DND-41 (cell line): ENCODE results near the gene TSPAN11.

Experiments used
- ATAC-seq: fragments of 200-7000 bp; cut with Tn5 transposase; 3 replicates; pipeline ENCODE4 v1.9.1; 2021; ENCODE audit warnings: low read depth; ENCODE audit not compliant: insufficient read depth
- DNase-seq: peaks from one replicate; pipeline ENCODE4 v3.0.0-alpha.2; 2020
- H2AFZ ChIP-seq: 2 replicates; pipeline ENCODE4 v1.6.0; 2012; ENCODE audit warnings: low read depth, low read length
- H3K27ac ChIP-seq: 2 replicates; pipeline ENCODE4 v1.5.1; 2012; ENCODE audit warnings: low read length, inconsistent platforms
- H3K27me3 ChIP-seq: fragments of 200-600 bp; sonication (generic); 2 replicates; pipeline ENCODE4 v1.6.0; 2012; ENCODE audit warnings: low read length, mild to moderate bottlenecking, inconsistent platforms; ENCODE audit not compliant: insufficient read depth, poor library complexity
- H3K36me3 ChIP-seq: 2 replicates; pipeline ENCODE4 v1.5.1; 2012; ENCODE audit warnings: low read length, inconsistent platforms; ENCODE audit not compliant: insufficient read depth
- H3K4me1 ChIP-seq: 2 replicates; pipeline ENCODE4 v1.5.1; 2012; ENCODE audit warnings: mild to moderate bottlenecking, low read length; ENCODE audit not compliant: insufficient read depth
- H3K4me2 ChIP-seq: 2 replicates; pipeline ENCODE4 v1.6.0; 2012; ENCODE audit warnings: mild to moderate bottlenecking, moderate library complexity, low read length, inconsistent platforms; ENCODE audit not compliant: insufficient read depth
- H3K4me3 ChIP-seq, 2 experiments: fragments of 200-600 bp in 1 of 2; shearing (Covaris generic) in 1 of 2; 2 replicates each; pipeline ENCODE4 v1.5.1; 2012 to 2016; ENCODE audit warnings: inconsistent platforms in 2 of 2, low read length in 2 of 2, mild to moderate bottlenecking in 2 of 2, low read depth in 1 of 2, moderate library complexity in 1 of 2
- H3K79me2 ChIP-seq: 2 replicates; pipeline ENCODE4 v1.6.0; 2012; ENCODE audit warnings: low read length, inconsistent platforms; ENCODE audit not compliant: insufficient read depth
- H3K9ac ChIP-seq: 2 replicates; pipeline ENCODE4 v1.6.0; 2012; ENCODE audit warnings: low read depth, mild to moderate bottlenecking, inconsistent platforms, low read length, moderate library complexity
- H3K9me3 ChIP-seq: 2 replicates; pipeline ENCODE4 v1.5.1; 2012; ENCODE audit warnings: low read length, moderate library complexity, mild to moderate bottlenecking, inconsistent platforms; ENCODE audit not compliant: insufficient read depth, severe bottlenecking
- H4K20me1 ChIP-seq: 2 replicates; pipeline ENCODE4 v1.6.0; 2012; ENCODE audit warnings: low read length; ENCODE audit not compliant: insufficient read depth
- CTCF ChIP-seq: IDR thresholded peaks from 2 replicates; pipeline ENCODE4 v1.5.1; 2012; ENCODE audit warnings: borderline replicate concordance, low read length, moderate library complexity, mild to moderate bottlenecking; ENCODE audit not compliant: poor library complexity, severe bottlenecking; ENCODE audit errors: extremely low read depth
- EZH2 ChIP-seq: IDR thresholded peaks from 3 replicates; pipeline ENCODE4 v1.6.1; 2012; ENCODE audit warnings: borderline replicate concordance, low read depth, mild to moderate bottlenecking, moderate library complexity, low read length, inconsistent platforms; ENCODE audit not compliant: severe bottlenecking

TSPAN11 gene

GRCh38 chr12:30896461-30896860 lies 30.1 kb upstream of the TSPAN11 start:
- Histone ChIP-seq H3K79me2 (no peaks in the 10 kb centered on the region), H3K9ac (no peak overlapping the region), H3K27me3 (peaks cover 6% of the 10 kb centered on the region), H3K27ac (no peak overlapping the region), H3K4me2 (no peak overlapping the region), H2AFZ (no peak overlapping the region), H3K4me3 (no peak overlapping the region), H3K36me3 (no peaks in the 10 kb centered on the region), H3K9me3 (no peaks in the 10 kb centered on the region), H3K4me1 (no peaks in the 10 kb centered on the region), H4K20me1 (no peaks in the 10 kb centered on the region)
- TF ChIP-seq CTCF = no peak
- TF ChIP-seq EZH2 = no peak
- no peak for DNase-seq
- ATAC-seq = no peak

- Histone ChIP-seq H3K4me1 (no peaks in the 10 kb centered on the region), H3K27ac (no peak overlapping the region), H4K20me1 (no peaks in the 10 kb centered on the region), H3K36me3 (no peaks in the 10 kb centered on the region), H3K9ac (no peak overlapping the region), H3K79me2 (no peaks in the 10 kb centered on the region), H3K9me3 (no peaks in the 10 kb centered on the region), H3K4me3 (no peak overlapping the region), H3K27me3 (peaks cover 6% of the 10 kb centered on the region), H3K4me2 (no peak overlapping the region), H2AFZ (no peak overlapping the region)
- DNase-seq (no peak), ATAC-seq (no peak)
- TF ChIP-seq EZH2 (no peak), CTCF (no peak)
Measured at GRCh38 chr12:30898846-30899245, 27.7 kb upstream of the TSPAN11 start.

GRCh38 chr12:30900351-30900750 lies 26.2 kb upstream of the TSPAN11 start:
- Histone ChIP-seq H4K20me1 (no peaks in the 10 kb centered on the region), H3K9me3 (no peaks in the 10 kb centered on the region), H3K79me2 (no peaks in the 10 kb centered on the region), H3K27me3 (peaks cover 4% of the 10 kb centered on the region), H2AFZ (no peak overlapping the region), H3K36me3 (no peaks in the 10 kb centered on the region), H3K4me3 (no peak overlapping the region), H3K9ac (no peak overlapping the region), H3K27ac (no peak overlapping the region), H3K4me2 (no peak overlapping the region), H3K4me1 (no peaks in the 10 kb centered on the region)
- TF ChIP-seq CTCF (no peak), EZH2 (no peak)
- DNase-seq = no peak
- ATAC-seq = no peak

GRCh38 chr12:30902001-30902400 lies 24.5 kb upstream of the TSPAN11 start:
- H3K9me3 ChIP-seq = no peaks in the 10 kb centered on the region
- no peak overlapping the region for H3K4me3 ChIP-seq
- no peak for DNase-seq
- H3K27me3 ChIP-seq = peaks cover 2% of the 10 kb centered on the region
- no peak overlapping the region for H3K27ac ChIP-seq
- H3K36me3 ChIP-seq = no peaks in the 10 kb centered on the region
- H3K4me1 ChIP-seq = no peaks in the 10 kb centered on the region
- TF ChIP-seq CTCF = no peak
- TF ChIP-seq EZH2 = no peak
- H3K9ac ChIP-seq = no peak overlapping the region
- no peaks in the 10 kb centered on the region for H4K20me1 ChIP-seq
- no peak overlapping the region for H2AFZ ChIP-seq
- no peak for ATAC-seq
- no peaks in the 10 kb centered on the region for H3K79me2 ChIP-seq
- no peak overlapping the region for H3K4me2 ChIP-seq
